Heart right ventricle (tissue), 16 donors: Measurements from ENCODE around the gene KRTAP12-3. TPM values are rescaled to one million over a fixed set of nuclear protein-coding genes. Genes with fewer than 3 reads are reported as not detected.

ENCODE experiments used
- ATAC-seq, 8 donors: fragments of 200-7000 bp; cut with Tn5 transposase; one replicate each; pipeline ENCODE4 v1.9.1; 2020; ENCODE audit warnings: mild to moderate bottlenecking in 8 of 8, moderate library complexity in 8 of 8, moderate number of reproducible peaks in 1 of 8
- DNase-seq, 2 donors: peaks; one replicate each; pipeline ENCODE4 v3.0.0-alpha.2; 2020
- H3K27ac ChIP-seq, 10 donors: fragments of 200-600 bp; sonication (generic) in 2 of 10; one replicate each; pipeline versions ENCODE4 v1.5.0 to v1.8.0; 2020 to 2022; ENCODE audit warnings: mild to moderate bottlenecking in 3 of 10
- H3K27me3 ChIP-seq, 7 donors: fragments of 200-600 bp; one replicate each; pipeline ENCODE4 v1.8.0; 2021 to 2022; ENCODE audit warnings: mild to moderate bottlenecking in 2 of 7
- H3K36me3 ChIP-seq, 9 donors: fragments of 200-600 bp; sonication (generic) in 1 of 9; one replicate each; pipeline versions ENCODE4 v1.5.0 to v1.8.0; 2020 to 2022; ENCODE audit warnings: mild to moderate bottlenecking in 2 of 9
- H3K4me1 ChIP-seq, 9 donors: fragments of 200-600 bp; sonication (generic) in 1 of 9; one replicate each; pipeline versions ENCODE4 v1.5.0 to v1.8.0; 2020 to 2022; ENCODE audit warnings: mild to moderate bottlenecking in 4 of 9
- H3K4me3 ChIP-seq, 10 donors: fragments of 200-600 bp; sonication (generic) in 2 of 10; one replicate each; pipeline versions ENCODE4 v1.5.0 to v1.8.0; 2020 to 2022; ENCODE audit warnings: mild to moderate bottlenecking in 7 of 10, moderate library complexity in 2 of 10
- H3K9me3 ChIP-seq, 11 donors: fragments of 200-600 bp in 10 of 11; sonication (generic) in 2 of 11; one replicate each; pipeline versions ENCODE4 v1.5.0 to v1.8.0; 2013 to 2022; ENCODE audit warnings: mild to moderate bottlenecking in 2 of 11, control low read depth in 1 of 11, moderate library complexity in 1 of 11
- WGBS, 2 donors: extraction: QIAGEN DNeasy Blood & Tissue Kit; methylation state at CpG; one replicate each; pipeline ENCODE4 v1.1.7; 2013; ENCODE audit warnings: inconsistent platforms in 1 of 2; 5-methylcytosine and 5-hydroxymethylcytosine counted together
- intact Hi-C, 10 donors: fragments of 100-400 bp; cut with DNase I; formaldehyde crosslinking; loops; one replicate each; pipeline versions ENCODE4 v1.11.1 to v1.14.2; 2022
- polyA plus RNA-seq, 2 donors: library from polyadenylated mRNA; stranded (reverse); fragments of 200-250 nt; gene quantifications; one replicate each; pipeline ENCODE4 v1.2.3, GENCODE V29; 2013
- total RNA-seq, 10 donors: library from RNA; stranded (reverse); fragmentation: NEBNext Ultra II Directional in 3 of 10; extraction: Animal tissue kit (Norgen Biotek cat#: 25700) in 3 of 10; gene quantifications; one replicate each; pipeline versions ENCODE4 v1.2.1 to v1.2.4, GENCODE V29; 2021 to 2023
- TF ChIP-seq, protein P1 (sequence below), 9 donors: fragments of 200-600 bp; sonication (generic) in 2 of 9; IDR thresholded peaks; one replicate each; pipeline versions ENCODE4 v1.5.0 to v1.8.0; 2021 to 2022; ENCODE audit warnings: antibody characterized with exemption in 9 of 9, mild to moderate bottlenecking in 5 of 9, moderate library complexity in 1 of 9
- donor health status: Arrhythmogenic right ventricular cardiomyopathy.
- donor health status: ischemic (EF 13 %, LVEDD 7.1; RV severe dilation, severe dysfunction).
- donor health status: healthy with polysubstance abuse.
- donor health status: DM: no; HTN: yes; CAD: no.
- donor health status: DM: no; HTN: no; CAD: no.
- donor health status: ischemic (EF 25% LVEDD 6.9; RV normal size, moderate dysfunction).
- donor health status: ischemic (EF 25% LVEDD 5.7; RV mildly dilated, moderate dysfunction).
- donor health status: healthy.
- donor health status: DM: yes; HTN: yes; CAD: no.
- donor health status: Ischemic cardiomyopathy.
- donor health status: ischemic (EF 35%, LVEDD 5.7; RV mildly dilated, moderate dysfunction).
- donor health status: nonischemic (EF 11% LVEDD 7.7; RV severe dilation, severe dysfunction).
- donor health status: DM: yes; HTN: yes; CAD: no.
- donor health status: PGD.
- donor health status: ischemic (EF 29% LVEDD 5.4; RV normal size, mild dysfunction).
- donor health status: nonischemic (EF 23%, LVEDD 6.1; RV moderate dilation, normal function).

KRTAP12-3 gene
- total and polyA plus RNA-seq, 12 donors = not detected

DNA sequence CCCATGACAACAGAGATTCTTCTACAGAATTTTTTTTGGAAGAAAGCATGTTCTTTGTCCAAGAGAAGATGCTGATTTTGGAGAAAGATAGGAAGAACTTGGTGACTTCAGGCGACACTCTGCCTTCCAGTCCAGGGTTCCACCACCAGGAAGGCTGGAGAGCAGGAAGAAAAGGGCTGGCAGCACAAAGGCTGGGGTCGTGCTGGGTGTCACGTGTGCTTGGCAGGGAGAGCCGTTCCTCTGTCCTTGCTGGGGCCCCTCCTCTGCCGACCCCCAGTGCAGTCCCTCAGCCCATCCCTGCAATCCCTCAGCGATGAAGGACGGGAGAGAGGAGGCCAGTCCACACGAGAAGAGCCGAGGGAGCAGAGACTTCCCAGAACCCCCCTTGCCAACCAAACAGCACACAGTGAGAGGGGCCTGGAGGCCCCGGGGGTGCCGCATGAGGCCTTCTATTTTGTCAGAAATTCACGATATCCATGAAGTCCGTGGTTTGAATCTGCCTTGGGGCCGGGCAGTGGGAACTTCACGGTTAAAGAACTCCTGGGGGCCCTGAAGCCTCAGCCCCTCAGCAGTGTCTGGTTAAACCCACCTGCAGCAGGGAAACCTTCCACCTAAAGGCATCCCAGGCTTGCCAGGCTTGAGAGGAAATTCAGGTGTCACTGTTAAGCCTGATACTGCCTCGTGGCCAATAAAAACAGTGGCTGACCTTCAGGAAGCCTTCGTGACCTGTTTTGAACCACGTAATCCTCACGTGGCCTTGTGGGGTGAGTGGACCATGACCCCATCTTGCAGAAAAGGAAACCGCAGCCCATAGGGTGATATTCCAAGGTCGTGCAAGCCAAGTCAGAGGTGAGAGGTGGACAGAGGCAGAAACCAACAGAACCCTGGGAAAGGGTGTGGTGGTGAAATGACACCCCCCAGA, 42.6 kb downstream of the KRTAP12-3 start:
- intact Hi-C loops = no loop called here
- Histone ChIP-seq H3K27ac (no peak overlapping the region), H3K36me3 (no peaks in the 10 kb centered on the region), H3K9me3 (no peaks in the 10 kb centered on the region), H3K4me1 (no peaks in the 10 kb centered on the region), H3K27me3 (peaks cover 0 to 92% (median 90%) of the 10 kb centered on the region in 7 donors), H3K4me3 (no peak overlapping the region)
- TF ChIP-seq, protein P1, sequence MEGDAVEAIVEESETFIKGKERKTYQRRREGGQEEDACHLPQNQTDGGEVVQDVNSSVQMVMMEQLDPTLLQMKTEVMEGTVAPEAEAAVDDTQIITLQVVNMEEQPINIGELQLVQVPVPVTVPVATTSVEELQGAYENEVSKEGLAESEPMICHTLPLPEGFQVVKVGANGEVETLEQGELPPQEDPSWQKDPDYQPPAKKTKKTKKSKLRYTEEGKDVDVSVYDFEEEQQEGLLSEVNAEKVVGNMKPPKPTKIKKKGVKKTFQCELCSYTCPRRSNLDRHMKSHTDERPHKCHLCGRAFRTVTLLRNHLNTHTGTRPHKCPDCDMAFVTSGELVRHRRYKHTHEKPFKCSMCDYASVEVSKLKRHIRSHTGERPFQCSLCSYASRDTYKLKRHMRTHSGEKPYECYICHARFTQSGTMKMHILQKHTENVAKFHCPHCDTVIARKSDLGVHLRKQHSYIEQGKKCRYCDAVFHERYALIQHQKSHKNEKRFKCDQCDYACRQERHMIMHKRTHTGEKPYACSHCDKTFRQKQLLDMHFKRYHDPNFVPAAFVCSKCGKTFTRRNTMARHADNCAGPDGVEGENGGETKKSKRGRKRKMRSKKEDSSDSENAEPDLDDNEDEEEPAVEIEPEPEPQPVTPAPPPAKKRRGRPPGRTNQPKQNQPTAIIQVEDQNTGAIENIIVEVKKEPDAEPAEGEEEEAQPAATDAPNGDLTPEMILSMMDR (IDR thresholded peaks at IDR 0.05) = no peak
- DNase-seq (no peak), ATAC-seq (no peak)
- 46 to 47% methylated on average over 21 of the region's 21 CpGs for WGBS, 2 donors

DNA sequence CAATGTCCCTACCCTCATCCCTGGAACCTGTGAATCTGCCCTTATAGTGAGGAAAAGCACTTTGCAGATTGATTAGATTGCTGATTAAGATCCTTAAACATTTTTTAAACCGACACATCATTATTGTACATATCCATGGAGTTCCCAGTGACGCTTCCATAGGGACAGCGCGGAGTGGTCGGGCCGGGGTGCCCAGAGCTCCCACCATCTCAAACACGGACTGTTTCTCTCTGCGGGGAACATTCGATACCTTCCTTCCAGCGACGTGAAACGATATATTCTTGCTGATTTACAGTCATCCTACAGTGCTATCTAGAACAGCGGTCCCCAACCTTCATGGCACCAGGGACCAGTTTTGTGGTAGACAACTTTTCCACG, 43.3 kb downstream of the KRTAP12-3 start:
- Histone ChIP-seq H3K27ac (no peak overlapping the region), H3K4me3 (no peak overlapping the region), H3K4me1 (no peaks in the 10 kb centered on the region), H3K9me3 (no peaks in the 10 kb centered on the region), H3K27me3 (peaks cover 0 to 94% (median 88%) of the 10 kb centered on the region in 7 donors), H3K36me3 (no peaks in the 10 kb centered on the region)
- 83 to 85% methylated on average over 14 of the region's 14 CpGs for WGBS, 2 donors
- DNase-seq = no peak
- TF ChIP-seq, protein P1 (IDR thresholded peaks at IDR 0.05) = no peak
- intact Hi-C loops = no loop called here
- ATAC-seq = no peak

DNA sequence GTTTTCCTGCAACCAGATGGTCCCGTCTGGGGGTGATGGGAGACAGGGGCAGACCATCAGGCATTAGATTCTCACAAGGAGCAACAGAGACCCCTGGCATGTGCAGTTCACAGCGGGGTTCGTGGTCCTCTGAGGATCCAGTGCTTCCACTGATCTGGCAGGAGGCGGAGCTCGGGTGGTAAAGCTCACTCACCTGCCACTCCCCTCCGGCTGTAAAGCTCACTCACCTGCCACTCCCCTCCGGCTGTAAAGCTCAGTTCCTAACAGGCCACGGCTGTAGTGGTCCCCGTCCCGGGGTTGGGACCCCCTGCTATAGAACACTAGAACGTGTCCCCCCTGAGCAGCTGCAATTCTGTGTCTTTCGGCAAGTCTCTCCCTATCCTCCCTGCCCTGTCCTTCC, 43.8 kb downstream of the KRTAP12-3 start:
- TF ChIP-seq, protein P1 (IDR thresholded peaks at IDR 0.05) = no peak
- ATAC-seq (no peak), DNase-seq (no peak)
- Histone ChIP-seq H3K4me3 (no peak overlapping the region), H3K36me3 (no peaks in the 10 kb centered on the region), H3K27ac (no peak overlapping the region), H3K9me3 (no peaks in the 10 kb centered on the region), H3K4me1 (peaks cover 0 to under 1% (median 0%) of the 10 kb centered on the region in 9 donors), H3K27me3 (peaks cover 0 to 95% (median 89%) of the 10 kb centered on the region in 7 donors)
- WGBS, 2 donors = 45 to 49% methylated on average over 12 of the region's 12 CpGs
- intact Hi-C loops = no loop called here

DNA sequence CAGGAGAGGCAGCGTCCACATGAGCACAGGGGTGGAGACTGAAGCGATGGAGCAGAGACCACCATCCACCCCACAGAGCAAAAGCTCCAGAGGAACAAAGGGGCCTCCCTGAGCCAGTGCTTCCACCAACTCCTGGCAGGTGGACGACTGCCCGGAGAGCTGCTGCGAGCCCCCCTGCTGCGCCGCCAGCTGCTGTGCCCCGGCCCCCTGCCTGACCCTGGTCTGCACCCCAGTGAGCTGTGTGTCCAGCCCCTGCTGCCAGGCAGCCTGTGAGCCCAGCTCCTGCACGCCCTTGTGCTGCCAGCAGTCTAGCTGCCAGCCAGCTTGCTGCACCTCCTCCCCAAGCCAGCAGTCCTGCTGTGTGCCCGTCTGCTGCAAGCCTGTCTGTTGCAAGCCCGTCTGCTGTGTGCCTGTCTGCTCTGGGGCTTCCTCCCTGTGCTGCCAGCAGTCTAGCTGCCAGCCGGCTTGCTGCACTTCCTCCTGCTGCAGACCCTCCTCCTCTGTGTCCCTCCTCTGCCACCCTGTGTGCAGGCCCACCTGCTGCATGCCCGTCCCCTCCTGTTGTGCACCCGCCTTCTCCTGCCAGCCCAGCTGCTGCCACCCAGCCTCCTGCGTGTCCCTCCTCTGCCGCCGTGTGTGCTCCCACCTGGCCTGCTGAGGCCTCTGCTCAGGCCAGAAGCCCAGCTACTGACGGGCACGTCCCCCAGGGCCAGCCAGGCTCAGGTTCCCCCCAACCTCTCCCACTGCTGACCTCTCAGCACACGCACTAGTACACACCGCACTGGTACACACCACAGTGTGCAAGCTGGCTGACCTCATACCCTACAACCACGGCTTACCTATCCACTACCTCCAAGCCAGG, 44.6 kb downstream of the KRTAP12-3 start:
- no peak for DNase-seq
- intact Hi-C loops = no loop called here

More for the DNA sequence above, 44.6 kb downstream of the KRTAP12-3 start:
- Histone ChIP-seq H3K27ac (no peak overlapping the region), H3K4me1 (peaks cover 0 to 4% (median 0%) of the 10 kb centered on the region in 9 donors), H3K9me3 (no peaks in the 10 kb centered on the region), H3K4me3 (no peak overlapping the region), H3K27me3 (peaks cover 0 to 97% (median 92%) of the 10 kb centered on the region in 7 donors), H3K36me3 (no peaks in the 10 kb centered on the region)
- no peak for ATAC-seq
- WGBS, 2 donors = 65 to 74% methylated on average over 22 of the region's 22 CpGs
- TF ChIP-seq, protein P1 (IDR thresholded peaks at IDR 0.05) = no peak
